Measurements from ENCODE around the gene RCN2.

- TF ChIP-seq CTCF (CRISPR knock-in tag; IDR thresholded peaks at IDR 0.05) (no peak), HDAC6 (IDR thresholded peaks at IDR 0.05; ENCODE audit: low read depth, low read length) (no peak), ZBTB10 (CRISPR knock-in tag; IDR thresholded peaks at IDR 0.05; ENCODE audit: borderline replicate concordance) (no peak), KDM5B (CRISPR knock-in tag; IDR thresholded peaks at IDR 0.05; ENCODE audit: borderline replicate concordance) (no peak), ZNF530 (CRISPR knock-in tag; IDR thresholded peaks at IDR 0.05; ENCODE audit: low read depth) (no peak), USF2 (IDR thresholded peaks at IDR 0.05; ENCODE audit: low read depth, low read length) (no peak), USF2 (CRISPR knock-in tag; IDR thresholded peaks at IDR 0.05; ENCODE audit: borderline replicate concordance) (no peak), EP300 (IDR thresholded peaks at IDR 0.05; ENCODE audit: low read depth in 2 of 2, low read length in 2 of 2) (no peak), EP300 (CRISPR knock-in tag; IDR thresholded peaks at IDR 0.05; ENCODE audit: borderline replicate concordance) (no peak), ZBTB43 (CRISPR knock-in tag; conservative IDR thresholded peaks at IDR 0.05) (no peak)
Observed at GRCh38 chr15:76939715-76940114, 8.2 kb downstream of the RCN2 start.
